IgD-negative memory B cell (primary cell): ENCODE measurements around the gene KIFC1. TPM values are rescaled to one million over a fixed set of nuclear protein-coding genes. Genes with fewer than 3 reads are reported as not detected.

ENCODE experiments used
- H3K27ac Mint-ChIP-seq, 3 donors: one replicate each; pipeline ENCODE4 v1.8.0; 2020 to 2022; ENCODE audit warnings: mild to moderate bottlenecking in 3 of 3, mixed read lengths in 3 of 3, moderate library complexity in 1 of 3
- H3K27me3 Mint-ChIP-seq: one replicate; pipeline ENCODE4 v1.8.0; 2021; ENCODE audit warnings: mixed read lengths
- H3K36me3 Mint-ChIP-seq: one replicate; pipeline ENCODE4 v1.8.0; 2020; ENCODE audit warnings: mild to moderate bottlenecking, mixed read lengths
- H3K4me1 Mint-ChIP-seq, 3 donors: one replicate each; pipeline ENCODE4 v1.8.0; 2020 to 2022; ENCODE audit warnings: mixed read lengths in 3 of 3, mild to moderate bottlenecking in 1 of 3
- H3K4me3 Mint-ChIP-seq, 4 donors: one replicate each; pipeline ENCODE4 v1.8.0; 2020 to 2022; ENCODE audit warnings: mild to moderate bottlenecking in 4 of 4, mixed read lengths in 4 of 4, moderate library complexity in 3 of 4
- H3K9me3 Mint-ChIP-seq, 3 donors: one replicate each; pipeline ENCODE4 v1.8.0; 2020 to 2021; ENCODE audit warnings: mixed read lengths in 3 of 3, mild to moderate bottlenecking in 1 of 3
- polyA plus RNA-seq: library from polyadenylated mRNA; unstranded; fragments of 300-500 nt; fragmentation: Illumina TruSeq; gene quantifications from one replicate; pipeline ENCODE4 v1.2.3, GENCODE V29; 2021

KIFC1 gene
- polyA plus RNA-seq, 1 donor from 2014 or later: 0.23 TPM

DNA sequence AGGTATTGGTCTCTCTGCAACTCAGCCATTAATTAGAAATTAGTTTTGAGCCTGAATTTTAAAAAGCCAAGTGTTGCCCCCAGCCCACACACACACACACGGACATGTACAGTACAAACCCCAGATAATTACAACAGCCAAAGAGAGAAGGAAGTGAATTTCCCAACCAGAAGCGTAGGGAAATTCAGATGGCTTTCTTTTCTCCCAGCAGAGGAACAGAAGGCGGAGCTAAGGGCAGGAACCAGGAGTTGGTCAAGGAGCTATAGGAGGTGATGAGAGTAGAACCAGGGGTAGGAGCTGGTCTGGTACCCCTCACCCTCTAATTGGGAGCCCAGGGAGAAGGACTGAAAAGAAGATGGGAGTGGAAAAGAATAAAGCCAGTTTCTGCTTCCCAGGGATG is 58.8 kb downstream of the KIFC1 start:
- H3K36me3 Mint-ChIP-seq: no peaks in the 10 kb centered on the region
- H3K4me3 Mint-ChIP-seq: peak overlapping the region in 1 of 4 donors; percentile 65
- H3K27me3 Mint-ChIP-seq: no peaks in the 10 kb centered on the region
- H3K4me1 Mint-ChIP-seq: peaks cover 18 to 21% (median 19%) of the 10 kb centered on the region in 3 donors
- peak overlapping the region; percentile 31 to 58 (median 55) for H3K27ac Mint-ChIP-seq
- H3K9me3 Mint-ChIP-seq: no peaks in the 10 kb centered on the region

DNA sequence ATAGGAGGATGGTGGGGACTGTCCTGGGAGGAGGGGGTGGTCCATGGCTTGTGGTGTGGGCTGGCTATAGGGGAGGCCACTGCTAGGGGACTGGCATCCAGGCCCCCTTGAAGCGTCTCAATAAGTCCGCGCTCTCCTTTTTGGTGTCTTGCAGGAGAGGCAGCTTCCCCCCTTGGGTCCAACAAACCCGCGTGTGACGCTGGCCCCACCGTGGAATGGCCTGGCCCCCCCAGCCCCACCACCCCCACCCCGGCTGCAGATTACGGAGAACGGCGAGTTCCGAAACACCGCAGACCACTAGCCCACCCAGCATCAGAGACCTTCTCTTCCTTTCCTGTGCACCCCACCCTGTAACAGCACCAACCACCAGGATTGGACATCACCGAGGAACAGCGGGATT is 60.0 kb downstream of the KIFC1 start:
- Mint-ChIP-seq H3K36me3 (peaks cover 2% of the 10 kb centered on the region), H3K27ac (peak overlapping the region in 1 of 3 donors; percentile 58), H3K4me1 (peaks cover 16 to 22% (median 18%) of the 10 kb centered on the region in 3 donors), H3K27me3 (no peaks in the 10 kb centered on the region), H3K4me3 (no peak overlapping the region), H3K9me3 (no peaks in the 10 kb centered on the region)

DNA sequence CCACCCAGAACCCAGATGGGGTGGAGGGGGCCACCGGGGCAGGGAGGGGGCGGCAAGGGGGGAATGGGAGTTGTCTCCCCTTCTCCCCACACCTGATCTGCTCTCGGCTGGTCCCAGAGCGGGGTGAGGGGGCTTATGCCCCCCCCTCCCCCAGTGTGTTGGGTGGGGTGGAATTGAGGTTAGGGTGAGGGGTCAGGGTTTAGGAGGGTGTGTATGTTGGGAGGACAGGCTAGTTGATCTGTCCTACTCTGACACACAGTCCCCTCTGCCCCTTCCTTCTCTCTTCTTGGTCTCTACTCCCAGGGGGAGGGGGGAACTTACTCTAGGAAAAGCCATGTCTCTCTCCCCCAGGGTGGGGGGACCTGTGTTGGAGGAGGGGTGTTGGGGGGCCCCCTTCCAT is 60.9 kb downstream of the KIFC1 start:
- H3K4me1 Mint-ChIP-seq: peaks cover 18 to 26% (median 20%) of the 10 kb centered on the region in 3 donors
- H3K27ac Mint-ChIP-seq: no peak overlapping the region
- H3K36me3 Mint-ChIP-seq: peaks cover 2% of the 10 kb centered on the region
- no peak overlapping the region for H3K4me3 Mint-ChIP-seq
- no peaks in the 10 kb centered on the region for H3K9me3 Mint-ChIP-seq
- H3K27me3 Mint-ChIP-seq: no peaks in the 10 kb centered on the region

DNA sequence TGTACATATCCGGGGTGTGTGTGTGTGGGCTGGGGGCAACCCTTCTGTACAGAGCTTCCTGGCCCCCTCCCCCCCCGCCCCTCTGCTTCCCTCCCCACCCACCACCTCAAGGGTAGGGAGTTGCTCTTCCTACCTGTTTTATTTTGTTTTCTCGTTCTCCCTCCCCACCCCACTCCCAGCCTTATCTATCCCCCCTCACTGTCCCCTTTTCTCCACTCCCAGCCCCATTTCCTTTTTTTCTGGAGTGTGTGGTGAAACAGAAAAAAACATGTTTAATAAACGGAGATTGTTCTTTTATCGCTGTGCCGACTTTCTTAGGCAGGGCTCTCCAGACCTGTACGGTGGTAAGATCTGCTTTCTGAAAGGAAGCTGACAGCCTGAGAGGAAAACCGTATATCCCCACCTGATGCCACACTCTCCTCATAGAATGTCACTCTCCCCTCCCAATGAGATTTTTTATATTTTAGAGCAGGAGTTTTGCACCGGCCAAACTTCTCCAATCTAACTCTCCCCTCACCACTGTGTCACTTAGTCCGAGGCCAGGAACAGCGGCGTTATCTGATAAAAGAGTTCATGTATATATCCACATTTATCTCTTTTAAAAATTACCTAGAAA is 61.9 kb downstream of the KIFC1 start:
- H3K4me1 Mint-ChIP-seq: peaks cover 15 to 26% (median 20%) of the 10 kb centered on the region in 3 donors

DNA sequence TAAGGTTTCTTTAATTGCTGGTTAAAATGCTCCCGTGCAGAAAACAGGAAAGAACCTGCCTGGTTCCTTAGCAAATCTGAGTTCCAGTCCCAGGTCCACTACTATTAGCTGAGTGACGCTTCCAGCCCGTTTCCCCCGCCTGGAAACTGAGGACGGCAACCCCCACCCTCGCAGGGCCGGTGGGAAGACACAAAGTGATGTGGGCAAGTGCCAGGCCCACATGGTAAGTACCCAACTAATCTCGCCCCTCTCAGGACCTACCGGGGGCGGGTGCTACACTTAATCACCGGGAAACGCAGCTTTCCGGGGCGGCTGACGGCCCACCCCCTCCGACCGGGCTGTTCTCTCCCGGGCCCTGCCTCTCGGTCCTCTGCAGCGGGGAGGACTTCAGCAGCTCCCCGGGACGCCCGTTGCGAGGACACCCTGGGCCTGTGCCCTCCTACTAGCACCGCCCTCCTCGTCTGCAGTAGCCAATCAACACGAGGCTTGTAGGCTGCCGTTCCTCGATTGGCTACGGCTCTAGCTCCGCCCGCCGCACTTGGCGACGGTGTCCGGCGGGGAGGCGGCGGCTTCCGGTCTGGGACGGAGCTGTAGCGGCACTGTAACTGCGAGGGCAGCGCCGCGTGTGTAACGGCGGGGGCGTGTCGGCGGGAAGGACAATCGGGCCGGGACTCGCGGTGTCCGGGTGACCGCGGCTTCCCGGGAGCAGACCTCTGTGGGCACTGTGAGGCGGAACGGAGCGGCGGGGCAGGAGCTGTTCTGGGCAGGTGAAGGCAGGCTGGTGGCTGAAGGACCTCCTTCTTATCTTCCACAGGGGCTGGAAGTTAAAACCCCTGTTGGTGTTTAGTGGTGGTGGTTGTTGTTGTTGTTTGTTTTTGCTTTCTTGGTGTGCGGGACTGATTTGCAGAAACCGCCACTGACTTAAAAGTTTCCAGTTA is 62.7 kb downstream of the KIFC1 start, which contains the start of gene ZBTB9:
TSS of gene ZBTB9 (plus strand) at position 568 of the 938 bp plus-strand sequence. CDS start 525 bp downstream, outside the sequence.
- Mint-ChIP-seq H3K4me1 (peaks cover 15 to 26% (median 20%) of the 10 kb centered on the region in 3 donors), H3K27ac (peak within 1 kb of the TSS; percentile 79 to 98 (median 95)), H3K36me3 (peaks cover 2% of the 10 kb centered on the region), H3K4me3 (peak within 1 kb of the TSS; percentile 96 to 99 (median 99)), H3K27me3 (no peaks in the 10 kb centered on the region), H3K9me3 (no peaks in the 10 kb centered on the region)

More for the DNA sequence above, 61.9 kb downstream of the KIFC1 start:
- H3K27me3 Mint-ChIP-seq: no peaks in the 10 kb centered on the region
- no peaks in the 10 kb centered on the region for H3K9me3 Mint-ChIP-seq
- H3K4me3 Mint-ChIP-seq: peak overlapping the region; percentile 96 to 99 (median 99)
- H3K27ac Mint-ChIP-seq: peak overlapping the region; percentile 79 to 98 (median 95)
- H3K36me3 Mint-ChIP-seq: peaks cover 2% of the 10 kb centered on the region

DNA sequence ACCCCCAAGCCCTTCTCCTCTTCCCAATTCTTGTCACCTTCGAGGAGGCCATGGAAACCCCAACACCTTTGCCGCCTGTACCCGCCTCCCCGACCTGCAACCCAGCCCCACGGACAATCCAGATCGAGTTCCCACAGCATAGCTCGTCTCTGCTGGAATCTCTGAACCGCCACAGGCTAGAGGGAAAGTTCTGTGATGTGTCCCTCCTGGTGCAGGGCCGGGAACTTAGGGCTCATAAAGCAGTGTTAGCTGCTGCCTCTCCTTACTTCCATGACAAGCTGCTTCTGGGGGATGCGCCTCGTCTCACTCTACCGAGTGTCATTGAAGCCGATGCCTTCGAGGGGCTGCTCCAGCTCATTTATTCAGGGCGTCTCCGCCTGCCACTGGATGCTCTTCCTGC is 63.4 kb downstream of the KIFC1 start:
- Mint-ChIP-seq H3K4me3 (peak overlapping the region; percentile 96 to 99 (median 99)), H3K4me1 (peaks cover 15 to 26% (median 20%) of the 10 kb centered on the region in 3 donors), H3K27me3 (no peaks in the 10 kb centered on the region), H3K27ac (peak overlapping the region; percentile 79 to 98 (median 95)), H3K9me3 (no peaks in the 10 kb centered on the region), H3K36me3 (peaks cover 2% of the 10 kb centered on the region)

DNA sequence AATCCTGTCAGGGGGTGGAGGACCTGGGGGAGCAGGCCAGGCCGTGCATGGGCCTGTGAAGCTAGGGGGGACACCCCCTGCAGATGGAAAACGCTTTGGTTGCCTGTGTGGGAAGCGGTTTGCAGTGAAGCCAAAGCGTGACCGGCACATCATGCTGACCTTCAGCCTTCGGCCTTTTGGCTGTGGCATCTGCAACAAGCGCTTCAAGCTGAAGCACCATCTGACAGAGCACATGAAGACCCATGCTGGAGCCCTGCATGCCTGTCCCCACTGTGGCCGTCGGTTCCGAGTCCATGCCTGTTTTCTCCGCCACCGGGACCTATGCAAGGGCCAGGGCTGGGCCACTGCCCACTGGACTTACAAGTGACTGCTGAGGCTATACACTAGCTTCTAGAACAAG is 64.5 kb downstream of the KIFC1 start:
- Mint-ChIP-seq H3K27me3 (no peaks in the 10 kb centered on the region), H3K27ac (peak overlapping the region in 1 of 3 donors; percentile 19), H3K36me3 (peaks cover 2% of the 10 kb centered on the region), H3K4me1 (peaks cover 15 to 23% (median 20%) of the 10 kb centered on the region in 3 donors), H3K9me3 (no peaks in the 10 kb centered on the region), H3K4me3 (peak overlapping the region; percentile 27 to 96 (median 60))

DNA sequence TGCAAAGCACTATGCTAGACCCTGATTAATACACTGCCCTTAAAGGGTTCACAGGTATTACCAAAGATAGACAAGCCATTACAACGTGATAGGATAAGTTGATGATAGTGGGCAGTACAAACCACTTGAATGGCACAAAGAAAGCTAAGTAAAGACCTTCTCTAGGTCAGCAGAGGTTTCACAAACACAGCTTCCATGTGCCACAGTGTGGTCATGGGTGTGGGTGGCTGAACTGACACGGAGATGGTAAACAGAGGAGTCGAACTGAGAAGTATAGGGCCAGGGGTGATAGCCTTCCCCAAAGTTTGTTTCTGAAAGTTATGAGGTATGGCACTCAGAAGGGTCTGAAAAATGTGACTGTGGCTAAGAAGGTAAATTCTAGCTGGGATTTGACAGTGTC is 67.1 kb downstream of the KIFC1 start:
- H3K36me3 Mint-ChIP-seq: peaks cover 2% of the 10 kb centered on the region
- no peak overlapping the region for H3K27ac Mint-ChIP-seq
- H3K27me3 Mint-ChIP-seq: no peaks in the 10 kb centered on the region
- no peaks in the 10 kb centered on the region for H3K9me3 Mint-ChIP-seq
- peak overlapping the region in 1 of 4 donors; percentile 17 for H3K4me3 Mint-ChIP-seq
- peaks cover 7 to 20% (median 13%) of the 10 kb centered on the region in 3 donors for H3K4me1 Mint-ChIP-seq

DNA sequence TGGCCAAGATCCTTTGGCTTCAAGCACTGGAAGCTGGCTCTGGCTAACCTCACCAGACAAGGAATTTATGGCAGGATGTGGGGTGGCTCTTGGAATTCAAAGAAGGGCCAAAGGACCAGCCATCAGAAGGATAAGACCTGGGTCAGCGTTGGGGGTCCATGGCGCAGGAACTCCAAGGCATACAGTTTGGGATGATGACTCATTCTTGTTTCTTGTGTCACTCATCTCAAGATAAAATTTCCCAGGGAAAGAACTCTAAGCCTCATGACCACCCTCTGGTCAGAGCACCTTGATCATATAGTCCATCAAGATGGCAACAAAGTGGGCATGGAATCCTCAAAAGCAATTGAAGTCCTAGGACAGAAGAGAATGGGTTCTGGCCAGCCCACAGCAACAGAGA is 67.6 kb downstream of the KIFC1 start:
- no peaks in the 10 kb centered on the region for H3K27me3 Mint-ChIP-seq
- no peaks in the 10 kb centered on the region for H3K9me3 Mint-ChIP-seq
- peaks cover 2% of the 10 kb centered on the region for H3K36me3 Mint-ChIP-seq
- peaks cover 6 to 14% (median 11%) of the 10 kb centered on the region in 3 donors for H3K4me1 Mint-ChIP-seq
- H3K27ac Mint-ChIP-seq: no peak overlapping the region
- peak overlapping the region in 1 of 4 donors; percentile 17 for H3K4me3 Mint-ChIP-seq

Other genes starting within 250 kb of the KIFC1 start
- gene COL11A2, start 199.4 kb upstream of the KIFC1 start, polyA plus RNA-seq: not detected
- gene RXRB, start 191.2 kb upstream of the KIFC1 start, polyA plus RNA-seq: 9.7 TPM
- 23.1 TPM for gene SLC39A7, start 191.0 kb upstream of the KIFC1 start, polyA plus RNA-seq
- 30.9 TPM for gene HSD17B8, start 187.2 kb upstream of the KIFC1 start, polyA plus RNA-seq
- gene RING1, start 183.3 kb upstream of the KIFC1 start, polyA plus RNA-seq: 9.9 TPM
- 18.4 TPM for gene VPS52, start 119.9 kb upstream of the KIFC1 start, polyA plus RNA-seq
- gene RPS18, start 119.7 kb upstream of the KIFC1 start, polyA plus RNA-seq: 9,150 TPM
- gene B3GALT4, start 114.7 kb upstream of the KIFC1 start, polyA plus RNA-seq: 35.4 TPM
- gene WDR46, start 102.6 kb upstream of the KIFC1 start, polyA plus RNA-seq: 68.7 TPM
- gene PFDN6, start 102.2 kb upstream of the KIFC1 start, polyA plus RNA-seq: 49.3 TPM
- 19.0 TPM for gene RGL2, start 92.9 kb upstream of the KIFC1 start, polyA plus RNA-seq
- gene TAPBP, start 77.7 kb upstream of the KIFC1 start, polyA plus RNA-seq: 605 TPM
- gene ZBTB22, start 74.1 kb upstream of the KIFC1 start, polyA plus RNA-seq: 14.8 TPM
- 144 TPM for gene DAXX, start 68.9 kb upstream of the KIFC1 start, polyA plus RNA-seq
- 77.0 TPM for gene PHF1, start 19.2 kb downstream of the KIFC1 start, polyA plus RNA-seq
- 449 TPM for gene CUTA, start 26.3 kb downstream of the KIFC1 start, polyA plus RNA-seq
- 0.54 TPM for gene SYNGAP1, start 28.2 kb downstream of the KIFC1 start, polyA plus RNA-seq
- 9.0 TPM for gene ZBTB9, start 62.8 kb downstream of the KIFC1 start, polyA plus RNA-seq
- gene BAK1, start 188.5 kb downstream of the KIFC1 start, polyA plus RNA-seq: 40.6 TPM
- gene ITPR3, start 229.5 kb downstream of the KIFC1 start, polyA plus RNA-seq: 6.7 TPM